NCI-H146 (cell line): ENCODE measurements around the gene ENPP4.
"Not testable (repeated sequence)": the region's sequence is repeated elsewhere in the genome, so short reads cannot be mapped to it uniquely, and the experiment has no call there.

Source experiments
- DNase-seq: peaks from one replicate; lab custom pipeline; 2025; lab: John Stamatoyannopoulos, UW

Gene ENPP4

DNA sequence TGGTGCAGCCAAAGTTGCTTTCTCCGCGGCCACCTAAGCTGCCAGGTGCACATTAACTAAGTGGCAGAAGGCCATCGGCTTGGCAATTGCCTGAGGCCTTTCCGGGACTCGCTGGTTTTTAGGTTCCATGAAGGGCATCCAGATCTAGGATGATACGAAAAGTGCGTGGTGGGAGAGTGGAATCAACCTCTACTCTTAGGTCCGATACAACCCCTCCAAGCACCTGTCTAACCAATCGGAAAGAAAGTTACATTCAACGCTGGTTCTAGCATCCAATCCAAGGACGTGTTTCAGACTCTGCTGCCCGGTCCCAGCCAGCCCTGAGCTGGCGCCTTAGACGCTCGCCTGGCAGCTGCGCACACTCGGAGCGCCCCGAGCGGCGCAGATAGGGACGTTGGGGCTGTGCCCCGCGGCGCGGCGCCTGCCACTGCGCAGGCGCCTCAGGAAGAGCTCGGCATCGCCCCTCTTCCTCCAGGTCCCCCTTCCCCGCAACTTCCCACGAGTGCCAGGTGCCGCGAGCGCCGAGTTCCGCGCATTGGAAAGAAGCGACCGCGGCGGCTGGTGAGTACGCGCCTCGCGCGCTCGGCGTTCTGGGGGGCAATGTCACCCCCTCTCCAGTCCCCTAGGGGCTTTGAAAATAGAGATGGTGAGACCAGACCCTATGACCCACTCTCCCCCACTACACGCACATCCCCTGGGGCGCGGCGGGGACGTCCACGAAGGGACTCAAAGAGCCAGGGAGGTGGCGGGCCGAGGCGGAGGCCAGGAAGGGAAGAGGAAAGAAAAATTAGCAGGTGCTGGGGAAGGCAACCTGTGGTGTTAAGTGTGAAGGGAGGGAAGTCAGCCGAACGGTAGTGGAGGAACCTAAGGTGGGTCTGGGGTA is at the start of gene ENPP4:
Gene ENPP4 (plus strand): TSS at position 361 of the 883 bp plus-strand sequence. CDS start 9,595 bp downstream, outside the sequence.
- DNase-seq: peak; percentile 93

DNA sequence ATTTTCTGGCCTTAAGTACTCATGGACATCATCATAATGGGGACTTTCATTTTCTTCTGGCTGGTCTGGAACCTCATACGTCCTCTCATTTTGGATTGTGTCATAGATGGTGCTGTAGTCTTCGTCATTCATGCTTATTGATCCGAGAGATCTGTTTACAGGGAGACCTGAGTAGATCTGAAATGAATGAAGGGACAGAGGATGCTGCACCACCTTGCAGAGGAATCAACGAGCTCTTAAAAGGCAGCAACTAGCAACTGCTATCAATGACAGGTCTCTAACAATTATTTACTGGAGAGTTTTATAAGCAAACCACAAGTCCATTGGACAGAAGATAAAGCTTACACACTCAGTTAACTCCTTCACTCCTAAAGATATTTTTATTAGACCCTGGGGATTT is 49.7 kb upstream of the ENPP4 start:
- no peak for DNase-seq

DNA sequence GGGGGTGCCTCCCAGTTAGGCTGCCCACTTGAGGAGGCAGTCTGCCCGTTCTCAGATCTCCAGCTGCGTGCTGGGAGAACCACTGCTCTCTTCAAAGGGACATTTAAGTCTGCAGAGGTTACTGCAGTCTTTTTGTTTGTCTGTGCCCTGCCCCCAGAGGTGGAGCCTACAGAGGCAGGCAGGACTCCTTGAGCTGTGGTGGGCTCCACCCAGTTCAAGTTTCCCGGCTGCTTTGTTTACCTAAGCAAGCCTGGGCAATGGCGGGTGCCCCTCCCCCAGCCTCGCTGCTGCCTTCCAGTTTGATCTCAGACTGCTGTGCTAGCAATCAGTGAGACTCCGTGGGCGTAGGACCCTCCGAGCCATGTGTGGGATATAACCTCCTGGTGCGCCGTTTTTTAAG is 44.1 kb upstream of the ENPP4 start:
- not testable (repeated sequence) for DNase-seq

DNA sequence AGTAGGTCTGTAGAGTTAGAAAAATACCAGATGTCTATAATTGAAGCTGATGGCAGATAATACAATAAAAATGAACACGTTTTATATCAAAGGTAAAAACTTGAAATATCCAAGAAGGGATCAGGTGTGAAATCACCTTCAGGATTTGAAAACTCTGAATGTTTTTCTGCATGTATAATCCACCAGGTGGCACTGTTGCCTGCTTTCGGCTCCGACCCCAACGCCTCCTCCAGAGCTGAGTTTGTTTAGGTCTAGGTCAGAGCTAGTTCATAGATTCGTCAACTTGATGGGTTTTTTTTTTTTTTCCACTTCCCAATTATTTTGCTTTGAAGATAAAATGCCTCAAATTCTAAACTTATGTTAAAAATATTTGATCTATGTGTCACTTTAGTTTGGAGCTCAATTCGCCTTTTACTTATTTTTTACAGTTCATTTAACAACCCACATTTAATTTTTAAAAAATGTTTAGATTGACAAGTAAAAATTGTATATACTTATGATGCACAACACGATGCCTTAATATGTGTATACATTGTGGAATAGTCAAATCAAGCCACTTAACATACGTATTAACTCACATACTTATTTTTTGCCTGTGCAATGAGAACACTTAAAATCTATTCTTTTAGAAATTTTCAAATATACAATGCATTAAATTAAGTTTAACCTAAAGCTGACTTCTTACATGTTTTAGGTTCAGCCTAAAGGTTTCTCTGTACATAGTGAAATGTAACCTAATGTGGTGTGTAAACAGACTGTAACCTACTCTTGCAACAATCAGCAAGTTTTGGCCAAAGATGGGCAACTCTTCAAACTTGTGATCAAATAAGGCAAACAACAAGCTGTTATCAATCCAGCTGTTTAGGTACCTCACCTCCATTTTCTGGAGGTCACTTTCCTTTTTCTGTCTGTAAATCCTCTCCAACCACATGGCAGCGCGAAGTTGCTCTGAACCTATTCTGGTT is 39.4 kb upstream of the ENPP4 start:
- DNase-seq: peak; percentile 42

- DNase-seq: no peak
These were observed 38.7 kb upstream of the ENPP4 start for GRCh38 chr6:46091080-46091478.

DNA sequence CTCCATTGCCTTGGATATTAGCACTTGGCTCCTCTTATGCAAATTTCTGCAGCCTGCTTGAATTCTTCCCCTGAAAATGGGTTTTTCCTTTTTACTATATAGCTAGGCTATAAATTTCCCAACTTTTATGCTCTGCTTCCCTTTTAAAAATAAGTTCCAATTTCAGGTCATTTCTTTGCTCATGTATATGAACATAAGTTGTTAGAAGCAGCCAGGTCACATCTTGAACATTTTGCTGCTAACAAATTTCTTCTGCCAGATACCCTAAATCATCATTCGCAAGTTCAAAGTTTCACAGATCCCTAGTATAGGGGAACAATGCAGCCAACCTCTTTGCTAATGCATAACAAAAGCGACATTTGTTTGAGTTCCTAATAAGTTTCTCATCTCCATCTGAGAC is 34.5 kb upstream of the ENPP4 start:
- DNase-seq: no peak

GRCh38 chr6:46097366-46097765 is 32.4 kb upstream of the ENPP4 start:
- DNase-seq: no peak

DNA sequence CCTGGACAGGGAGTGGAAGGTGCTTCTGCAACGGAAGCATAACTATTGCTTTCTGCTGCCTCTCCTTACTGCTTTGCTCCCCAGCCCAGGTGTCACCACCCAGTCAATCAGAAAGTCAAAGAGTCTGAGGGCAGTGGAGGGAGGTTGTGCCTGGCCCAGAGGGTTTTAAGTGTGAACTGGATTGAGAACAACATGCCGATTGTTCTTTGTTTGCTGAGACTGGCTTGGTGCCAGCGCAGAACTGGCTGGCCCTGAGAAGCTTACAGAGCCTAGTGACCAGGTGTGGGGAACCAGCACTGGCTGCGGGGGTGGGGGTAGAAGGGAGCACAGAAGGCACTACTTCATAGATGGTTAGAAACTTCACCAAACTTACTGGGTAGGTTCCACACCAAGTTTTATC is 31.1 kb upstream of the ENPP4 start:
- peak; percentile 74 for DNase-seq

DNA sequence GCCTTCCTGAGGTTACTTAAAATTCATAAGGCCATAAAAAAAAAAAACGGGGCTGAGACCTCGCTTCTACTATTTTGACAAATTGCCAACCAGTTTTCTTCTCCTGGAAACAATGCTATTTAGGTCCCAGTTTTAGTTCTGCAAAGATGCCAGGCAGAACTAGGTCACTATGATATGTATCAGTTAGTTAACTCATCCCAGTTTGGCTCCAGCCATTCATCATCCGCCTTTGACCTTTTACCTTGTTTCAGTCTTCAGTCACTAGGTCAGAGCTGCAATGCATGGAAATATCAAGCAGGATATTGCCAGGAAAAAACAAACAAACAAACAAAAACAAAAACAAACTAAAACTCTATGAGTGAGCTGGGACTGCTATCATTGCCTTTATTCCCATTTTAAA is 29.8 kb upstream of the ENPP4 start:
- DNase-seq: no peak

DNA sequence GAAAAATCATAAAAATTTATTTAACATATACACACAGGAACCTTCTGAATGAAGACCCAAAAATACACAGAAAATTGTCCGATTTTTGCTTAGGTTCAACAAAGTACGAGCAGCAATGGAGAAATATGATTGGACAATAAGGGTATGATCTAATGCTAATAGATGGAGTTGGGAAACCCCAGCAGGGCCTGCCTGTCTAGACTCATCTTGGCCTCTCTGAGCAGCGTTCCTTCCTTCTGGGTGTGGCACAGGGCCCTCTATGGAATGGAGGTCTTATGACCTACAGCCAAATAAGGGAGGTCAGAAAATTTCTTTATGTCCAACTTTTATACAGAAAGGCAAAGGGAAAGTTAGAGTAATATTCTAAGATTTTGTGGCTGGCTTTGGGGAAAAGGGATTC is 27.7 kb upstream of the ENPP4 start:
- DNase-seq: no peak

GRCh38 chr6:46103441-46104115 is 26.2 kb upstream of the ENPP4 start:
- DNase-seq: peak; percentile 4

- no peak for DNase-seq
These were observed 25.6 kb upstream of the ENPP4 start for GRCh38 chr6:46104209-46104608.

DNA sequence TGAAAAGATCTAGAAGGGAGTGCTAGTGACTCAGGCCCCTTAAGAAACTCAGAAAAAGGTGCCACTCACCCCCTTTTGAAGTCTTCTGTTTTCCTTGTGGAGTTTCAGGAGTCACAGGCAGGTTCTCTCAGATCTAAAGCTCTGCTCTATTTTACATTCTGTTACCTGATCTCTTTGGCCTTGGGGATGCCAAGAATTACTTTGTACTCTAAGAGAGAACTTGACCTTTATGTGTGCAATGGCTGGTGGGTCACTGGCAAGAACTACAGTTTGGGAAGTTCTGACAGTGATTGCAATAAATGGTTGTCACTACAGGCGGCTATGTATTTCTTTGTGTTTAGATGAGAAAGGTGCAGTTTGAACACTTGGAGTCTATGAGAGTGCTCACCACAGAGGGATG is 24.2 kb upstream of the ENPP4 start:
- no peak for DNase-seq

DNA sequence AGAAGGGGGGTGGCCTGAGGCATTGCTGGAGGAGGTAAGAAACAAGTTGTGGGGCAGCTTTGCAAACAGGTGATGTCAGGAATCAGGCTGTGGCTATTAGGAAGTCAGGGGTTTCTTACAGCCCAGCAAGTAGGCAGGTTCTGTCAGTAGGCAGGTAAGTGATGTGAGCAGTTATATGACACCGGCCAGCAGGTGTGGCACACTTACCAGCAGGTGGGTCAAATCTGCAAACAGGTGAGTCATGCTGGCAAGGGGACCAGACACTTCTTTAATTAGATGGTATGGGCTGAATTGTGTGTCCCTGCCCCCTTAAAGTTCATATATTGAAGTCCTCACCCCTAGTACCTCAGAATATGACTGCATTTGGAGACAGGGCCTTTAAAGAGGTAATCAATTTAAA is 16.4 kb upstream of the ENPP4 start:
- peak; percentile 95 for DNase-seq

DNA sequence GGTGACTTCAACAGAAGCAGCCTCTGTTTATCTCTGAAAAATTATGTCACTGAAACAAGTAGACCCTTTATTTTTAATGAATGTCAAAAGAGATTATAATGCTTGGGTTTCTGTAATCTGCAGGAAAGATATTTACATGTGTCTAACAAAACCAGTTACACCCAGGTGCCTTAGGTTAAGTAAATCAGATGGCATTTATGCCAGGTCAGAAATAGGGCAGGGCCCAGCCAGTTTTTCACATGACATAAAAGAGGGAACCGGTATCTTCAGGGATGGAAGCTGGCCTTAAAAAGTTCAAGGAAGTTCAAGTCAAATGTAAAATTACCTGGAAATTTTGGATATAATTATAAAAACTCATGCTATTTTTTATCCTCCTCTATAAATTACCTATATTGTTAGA is 14.2 kb upstream of the ENPP4 start:
- DNase-seq: no peak

GRCh38 chr6:46116289-46116688 is 13.5 kb upstream of the ENPP4 start:
- no peak for DNase-seq

DNA sequence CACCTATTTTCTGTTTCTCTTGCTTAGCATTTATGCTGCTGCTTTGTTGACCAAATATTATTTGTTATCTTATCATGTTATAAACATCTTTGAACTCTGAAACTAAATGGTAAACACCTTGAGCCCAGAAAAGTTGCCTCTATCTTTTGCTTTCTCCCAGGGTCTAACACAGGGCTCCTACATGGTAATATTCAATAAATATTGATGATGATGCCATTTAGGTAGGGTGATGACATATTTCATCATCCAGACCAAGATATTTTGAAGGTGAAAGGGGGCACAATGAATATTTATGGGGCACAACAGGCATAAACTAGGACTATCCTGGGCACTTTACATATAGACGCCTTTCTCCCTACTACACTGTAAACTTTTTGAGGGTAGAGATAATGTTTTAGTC is 11.6 kb upstream of the ENPP4 start:
- DNase-seq: no peak

DNA sequence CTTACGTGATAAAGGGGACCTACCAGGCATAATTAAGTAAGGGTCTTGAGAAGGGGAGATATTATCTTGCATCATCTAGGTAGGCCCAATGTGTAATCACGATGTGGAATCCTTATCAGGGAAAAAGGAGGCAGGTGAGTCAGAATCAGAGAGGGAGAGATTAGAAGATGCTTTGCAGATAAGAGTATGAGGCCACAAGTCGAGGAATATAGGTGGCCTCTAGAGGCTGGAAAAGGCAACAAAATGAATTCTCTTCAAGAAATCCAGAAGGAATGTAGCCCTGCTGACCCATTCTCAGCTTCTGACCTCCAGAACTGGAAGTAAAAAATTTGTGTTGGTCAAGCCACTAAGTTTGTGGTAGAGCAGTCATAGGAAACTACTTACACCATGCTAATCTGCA is 11.0 kb upstream of the ENPP4 start:
- no peak for DNase-seq

- DNase-seq: not testable (repeated sequence)
These were observed 10.1 kb upstream of the ENPP4 start for GRCh38 chr6:46119679-46120078.

DNA sequence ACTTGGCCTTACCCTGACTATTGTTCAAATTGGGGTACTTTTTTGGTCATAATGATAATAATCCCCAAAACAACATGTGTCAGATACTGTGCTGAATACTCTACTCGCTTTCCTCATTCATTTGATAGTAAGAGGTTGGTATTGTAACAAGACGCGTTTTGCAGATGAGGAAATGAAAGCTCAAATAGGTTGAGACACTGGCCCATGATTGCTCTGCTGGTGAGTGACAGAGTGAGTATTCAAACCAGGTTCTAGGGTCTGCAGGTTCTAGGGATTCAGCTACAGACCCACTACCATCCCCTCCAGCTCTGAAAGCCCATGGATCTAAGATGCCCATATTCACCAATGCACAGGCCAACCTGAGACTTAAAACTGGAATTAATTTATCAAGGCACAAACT is 1.3 kb upstream of the ENPP4 start:
- no peak for DNase-seq

- no peak for DNase-seq
These were observed 529 bp upstream of the ENPP4 start for GRCh38 chr6:46129291-46129628.

DNA sequence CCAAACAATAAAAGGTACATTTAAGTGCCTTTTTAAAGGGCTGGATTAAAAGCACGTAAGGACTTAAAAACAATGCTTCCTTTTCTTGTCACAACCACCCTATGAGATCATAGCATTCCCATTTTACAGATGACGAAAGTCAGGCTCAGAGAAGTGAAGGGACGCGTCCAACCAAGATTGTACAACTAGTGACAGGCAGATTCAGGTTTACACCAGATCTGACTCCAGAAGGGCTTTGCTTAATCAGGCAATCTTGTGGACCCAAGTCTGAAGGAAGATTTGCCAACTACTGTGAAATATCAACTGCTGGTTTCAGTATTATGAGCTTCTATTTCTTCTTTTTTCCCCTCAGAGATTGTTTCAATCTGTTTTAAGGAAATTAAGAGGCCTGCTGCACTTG is 877 bp downstream of the ENPP4 start:
- DNase-seq: no peak
